DND-41 (cell line): ENCODE results near the gene PTPRK.

ENCODE experiments used
- CTCF ChIP-seq: IDR thresholded peaks from 2 replicates; pipeline ENCODE4 v1.5.1; 2012; ENCODE audit warnings: borderline replicate concordance, low read length, moderate library complexity, mild to moderate bottlenecking; ENCODE audit not compliant: poor library complexity, severe bottlenecking; ENCODE audit errors: extremely low read depth
- EZH2 ChIP-seq: IDR thresholded peaks from 3 replicates; pipeline ENCODE4 v1.6.1; 2012; ENCODE audit warnings: borderline replicate concordance, low read depth, mild to moderate bottlenecking, moderate library complexity, low read length, inconsistent platforms; ENCODE audit not compliant: severe bottlenecking

GRCh38 chr6:128413291-128413690 lies 107.1 kb downstream of the PTPRK start:
- TF ChIP-seq EZH2 (no peak), CTCF (no peak)
